PC-9 (cell line): ENCODE measurements around the gene UFC1.

Source experiments
- EZH2 ChIP-seq: fragments of 200-600 bp; sonication (generic); IDR thresholded peaks from 2 replicates; pipeline ENCODE4 v1.8.0; 2017; ENCODE audit warnings: antibody characterized with exemption, low read depth
- TF ChIP-seq, protein P1 (sequence below): fragments of 200-600 bp; sonication (generic); conservative IDR thresholded peaks from 2 replicates; pipeline ENCODE4 v1.6.1; 2017; ENCODE audit warnings: mixed run types, antibody characterized with exemption, mild to moderate bottlenecking, moderate library complexity

DNA sequence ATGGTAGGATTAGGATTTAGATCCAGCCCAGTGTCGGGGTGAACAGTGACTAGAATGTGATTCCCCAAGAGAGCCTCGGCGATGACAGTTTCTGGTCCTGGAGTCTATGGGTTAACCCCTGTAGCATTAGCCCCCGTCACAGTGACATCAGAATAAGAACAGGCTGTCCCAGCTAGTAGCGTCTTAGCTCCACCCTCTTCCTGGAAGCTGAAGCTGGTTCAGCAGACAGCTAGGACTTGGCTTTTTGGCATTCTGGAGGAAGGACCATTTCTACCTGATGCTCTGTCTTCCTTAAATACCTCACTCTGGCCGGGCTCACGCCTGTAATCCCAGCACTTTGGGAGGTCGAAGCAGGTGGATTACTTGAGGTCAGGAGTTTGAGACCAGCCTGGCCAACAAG lies 53.4 kb downstream of the UFC1 start:
- TF ChIP-seq, protein P1, sequence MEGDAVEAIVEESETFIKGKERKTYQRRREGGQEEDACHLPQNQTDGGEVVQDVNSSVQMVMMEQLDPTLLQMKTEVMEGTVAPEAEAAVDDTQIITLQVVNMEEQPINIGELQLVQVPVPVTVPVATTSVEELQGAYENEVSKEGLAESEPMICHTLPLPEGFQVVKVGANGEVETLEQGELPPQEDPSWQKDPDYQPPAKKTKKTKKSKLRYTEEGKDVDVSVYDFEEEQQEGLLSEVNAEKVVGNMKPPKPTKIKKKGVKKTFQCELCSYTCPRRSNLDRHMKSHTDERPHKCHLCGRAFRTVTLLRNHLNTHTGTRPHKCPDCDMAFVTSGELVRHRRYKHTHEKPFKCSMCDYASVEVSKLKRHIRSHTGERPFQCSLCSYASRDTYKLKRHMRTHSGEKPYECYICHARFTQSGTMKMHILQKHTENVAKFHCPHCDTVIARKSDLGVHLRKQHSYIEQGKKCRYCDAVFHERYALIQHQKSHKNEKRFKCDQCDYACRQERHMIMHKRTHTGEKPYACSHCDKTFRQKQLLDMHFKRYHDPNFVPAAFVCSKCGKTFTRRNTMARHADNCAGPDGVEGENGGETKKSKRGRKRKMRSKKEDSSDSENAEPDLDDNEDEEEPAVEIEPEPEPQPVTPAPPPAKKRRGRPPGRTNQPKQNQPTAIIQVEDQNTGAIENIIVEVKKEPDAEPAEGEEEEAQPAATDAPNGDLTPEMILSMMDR = no peak
- TF ChIP-seq EZH2 = no peak
